ENCODE data around the gene ZDHHC13.

- TF ChIP-seq CTCF (IDR thresholded peaks at IDR 0.05) (no peak), POLR2A (IDR thresholded peaks at IDR 0.05) (no peak)
Observed at GRCh38 chr11:19116276-19116970, 545 bp upstream of the ZDHHC13 start.

Data from testis (tissue), 2 donors.